ENCODE data around the gene CAPZB. TPM values are rescaled to one million over a fixed set of nuclear protein-coding genes. Genes with fewer than 3 reads are reported as not detected.

The CAPZB gene
- total RNA-seq, 4 donors from 2014 or later: 84.2 to 119 (median 102) TPM

GRCh38 chr1:19449454-19450228 lies 35.7 kb downstream of the CAPZB start:
- TF ChIP-seq CTCF (IDR thresholded peaks at IDR 0.05; ENCODE audit: low read depth): no peak

- no peak for TF ChIP-seq CTCF (IDR thresholded peaks at IDR 0.05; ENCODE audit: low read depth)
Measured at GRCh38 chr1:19448491-19449439, 36.6 kb downstream of the CAPZB start.

GRCh38 chr1:19447550-19447949 lies 37.8 kb downstream of the CAPZB start:
- no peak for TF ChIP-seq CTCF (IDR thresholded peaks at IDR 0.05; ENCODE audit: low read depth)

- TF ChIP-seq CTCF (IDR thresholded peaks at IDR 0.05; ENCODE audit: low read depth): no peak
Measured at GRCh38 chr1:19445417-19446342, 39.7 kb downstream of the CAPZB start.

- TF ChIP-seq CTCF (IDR thresholded peaks at IDR 0.05; ENCODE audit: low read depth): no peak
Measured at GRCh38 chr1:19444296-19445021, 40.9 kb downstream of the CAPZB start.

- no peak for TF ChIP-seq CTCF (IDR thresholded peaks at IDR 0.05; ENCODE audit: low read depth)
Measured at GRCh38 chr1:19443326-19443725, 42.0 kb downstream of the CAPZB start.

All from subcutaneous adipose tissue (tissue), 4 donors.